T-helper 22 cell (primary cell): ENCODE measurements around the gene RDH13.
"Not testable (repeated sequence)": the region's sequence is repeated elsewhere in the genome, so short reads cannot be mapped to it uniquely, and the experiment has no call there.

ENCODE experiments used
- DNase-seq: peaks from one replicate; pipeline ENCODE4 v3.0.0-alpha.2; 2020; ENCODE audit warnings: low read depth

The RDH13 gene

DNA sequence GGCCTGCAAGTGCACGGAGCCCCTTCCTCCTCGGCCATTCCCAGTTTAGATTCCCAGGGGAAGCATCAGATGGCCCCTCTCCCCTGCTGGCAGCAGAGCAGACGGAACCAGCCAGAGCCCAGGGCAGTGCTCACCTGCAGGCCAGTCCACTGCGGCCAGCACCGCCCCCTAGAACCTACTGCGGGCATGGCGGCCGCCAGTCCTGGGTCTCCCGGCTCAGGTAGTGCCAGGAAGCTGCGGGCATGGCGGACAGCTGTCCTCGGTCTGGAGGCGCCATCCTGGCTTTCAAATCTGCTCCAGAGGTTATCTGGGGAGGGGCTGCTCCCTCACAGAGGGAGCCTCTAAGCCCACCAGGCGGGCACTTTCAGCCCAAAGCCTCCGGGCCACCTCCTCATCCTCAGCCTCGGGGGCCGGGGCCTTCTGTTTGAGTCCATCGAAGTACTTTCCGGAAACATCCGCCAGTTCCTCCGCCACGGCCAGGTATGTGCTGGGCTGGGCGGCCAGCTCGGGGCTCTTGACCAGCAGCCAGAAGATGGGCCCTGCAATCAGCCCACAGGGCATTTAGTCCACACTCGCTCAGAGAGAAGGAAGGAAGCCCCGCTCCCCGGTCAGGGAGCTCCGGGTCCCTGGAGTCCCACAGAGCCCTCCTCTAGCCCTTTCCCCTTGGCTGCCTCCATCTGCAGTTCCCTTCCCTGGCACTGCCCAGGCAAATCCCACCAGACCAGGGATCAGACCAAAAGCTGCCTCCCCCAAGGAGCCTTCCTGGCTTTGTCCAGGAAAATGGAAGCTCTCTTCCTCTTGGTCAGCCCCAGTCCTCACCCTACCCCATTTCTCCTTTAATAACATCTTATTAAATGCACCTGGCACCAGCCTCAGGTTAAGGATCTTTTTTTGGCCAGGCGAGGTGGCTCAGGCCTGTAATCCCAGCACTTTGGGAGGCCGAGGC, 17.9 kb downstream of the RDH13 start:
- DNase-seq = no peak

- DNase-seq = no peak
Measured at GRCh38 chr19:55044286-55044685, 18.7 kb downstream of the RDH13 start.

- DNase-seq = no peak
Measured at GRCh38 chr19:55042688-55043087, 20.3 kb downstream of the RDH13 start.

DNA sequence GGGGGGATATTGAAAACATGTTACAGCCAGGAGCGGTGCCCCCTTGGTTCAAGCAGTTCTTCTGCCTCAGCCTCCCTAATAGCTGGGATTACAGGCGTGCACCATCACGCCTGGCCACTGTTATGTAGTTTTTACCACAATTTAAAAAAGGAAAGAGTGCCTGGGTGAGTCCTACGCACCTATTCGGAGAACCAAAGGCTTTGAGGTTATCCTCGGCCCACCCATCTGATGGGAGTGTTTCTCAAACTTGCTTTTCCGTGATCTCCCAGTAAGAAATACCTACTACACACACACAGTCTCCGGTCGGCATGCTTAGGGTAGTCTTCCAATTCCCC, 20.6 kb downstream of the RDH13 start:
- no peak for DNase-seq

DNA sequence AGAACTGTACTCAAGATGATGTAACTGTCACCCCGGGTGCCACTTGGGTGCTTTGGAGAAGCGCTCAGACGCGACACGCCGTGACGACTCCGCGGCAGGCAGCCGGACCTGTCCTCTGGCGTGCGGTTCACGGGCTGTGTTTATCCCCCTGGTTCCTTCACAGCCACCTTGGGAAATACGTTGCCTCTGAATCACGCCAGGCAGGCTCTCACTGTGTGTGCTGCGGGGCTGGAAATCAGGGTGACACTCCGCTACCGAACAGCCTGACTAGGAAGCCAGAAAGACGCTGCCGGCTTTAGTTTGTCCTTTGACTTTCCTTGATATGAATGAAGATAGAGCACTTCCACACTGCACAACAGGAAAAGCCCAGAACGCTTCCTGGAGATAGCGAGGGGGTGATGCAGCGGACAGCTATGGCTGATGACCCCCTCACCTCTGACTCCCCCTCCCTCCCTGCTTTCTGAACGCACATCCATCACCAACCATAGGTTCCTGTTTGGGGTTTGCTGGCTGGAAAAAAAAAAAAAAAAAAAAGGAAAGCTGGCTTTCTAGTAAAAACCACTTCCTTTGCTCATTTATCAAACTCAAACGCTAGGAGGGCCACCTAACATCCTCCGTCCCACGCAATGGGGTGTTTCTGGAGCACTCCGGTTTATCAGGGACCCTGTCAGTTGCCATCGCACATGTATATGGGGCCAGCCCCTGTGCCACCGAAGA, 21.2 kb downstream of the RDH13 start:
- no peak for DNase-seq

GRCh38 chr19:55041244-55041626, 21.7 kb downstream of the RDH13 start:
- no peak for DNase-seq

DNA sequence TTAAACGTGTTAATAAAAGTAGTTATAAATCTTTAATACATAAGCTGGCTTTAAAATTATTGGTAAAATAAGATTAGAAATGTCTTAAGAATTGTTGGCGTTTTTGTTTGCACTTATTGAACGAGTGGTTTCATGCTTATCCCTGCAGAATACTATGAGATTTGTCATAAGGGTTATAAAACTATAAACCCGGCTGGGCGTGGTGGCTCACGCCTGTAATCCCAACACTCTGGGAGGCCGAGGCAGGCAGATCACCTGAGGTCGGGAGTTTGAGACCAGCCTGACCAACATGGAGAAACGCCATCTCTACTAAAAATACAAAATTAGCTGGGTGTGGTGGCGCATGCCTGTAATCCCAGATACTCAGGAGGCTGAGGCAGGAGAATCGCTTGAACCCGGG, 22.3 kb downstream of the RDH13 start:
- DNase-seq = not testable (repeated sequence)

DNA sequence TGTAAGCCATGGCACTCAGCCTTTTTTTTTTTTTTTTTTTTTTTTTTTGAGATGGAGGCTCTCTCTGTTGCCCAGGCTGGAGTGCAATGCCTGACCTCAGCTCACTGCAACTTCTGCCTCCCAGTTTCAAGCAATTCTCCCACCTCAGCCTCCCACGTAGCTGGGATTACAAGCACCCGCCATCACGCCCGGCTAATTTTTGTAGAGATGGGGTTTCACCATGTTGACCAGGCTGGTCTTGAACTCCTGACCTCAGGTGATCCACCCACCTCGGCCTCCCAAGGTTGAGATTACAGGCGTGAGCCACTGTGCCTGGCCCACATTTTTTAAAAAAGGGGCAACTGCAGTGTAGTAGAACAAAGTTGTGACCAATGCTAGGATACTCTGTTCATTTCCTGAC, 25.3 kb downstream of the RDH13 start:
- DNase-seq = not testable (repeated sequence)

GRCh38 chr19:55036058-55036457, 26.9 kb downstream of the RDH13 start:
- no peak for DNase-seq

GRCh38 chr19:55034751-55035150, 28.2 kb downstream of the RDH13 start:
- DNase-seq = no peak

DNA sequence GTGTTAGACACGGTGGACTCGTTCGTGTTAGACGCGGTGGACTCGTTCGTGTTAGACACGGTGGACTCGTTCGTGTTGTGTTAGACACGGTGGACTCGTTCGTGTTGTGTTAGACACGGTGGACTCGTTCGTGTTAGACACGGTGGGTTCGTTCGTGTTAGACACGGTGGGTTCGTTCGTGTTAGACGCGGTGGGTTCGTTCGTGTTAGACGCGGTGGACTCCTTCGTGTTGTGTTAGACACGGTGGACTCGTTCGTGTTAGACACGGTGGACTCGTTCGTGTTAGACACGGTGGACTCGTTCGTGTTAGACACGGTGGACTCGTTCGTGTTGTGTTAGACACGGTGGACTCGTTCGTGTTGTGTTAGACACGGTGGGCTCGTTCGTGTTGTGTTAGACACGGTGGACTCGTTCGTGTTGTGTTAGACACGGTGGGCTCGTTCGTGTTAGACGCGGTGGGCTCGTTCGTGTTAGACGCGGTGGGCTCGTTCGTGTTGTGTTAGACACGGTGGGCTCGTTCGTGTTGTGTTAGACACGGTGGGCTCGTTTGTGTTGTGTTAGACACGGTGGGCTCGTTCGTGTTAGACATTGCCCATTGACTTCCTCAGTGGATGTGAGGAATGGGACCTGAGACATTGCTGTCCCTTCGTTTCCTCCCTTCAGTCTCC, 29.8 kb downstream of the RDH13 start:
- DNase-seq = not testable (repeated sequence)

GRCh38 chr19:55032170-55032800, 30.7 kb downstream of the RDH13 start:
- no peak for DNase-seq

- DNase-seq = no peak
Measured at GRCh38 chr19:55031178-55031577, 31.8 kb downstream of the RDH13 start.

- no peak for DNase-seq
Measured at GRCh38 chr19:55028757-55029156, 34.2 kb downstream of the RDH13 start.

DNA sequence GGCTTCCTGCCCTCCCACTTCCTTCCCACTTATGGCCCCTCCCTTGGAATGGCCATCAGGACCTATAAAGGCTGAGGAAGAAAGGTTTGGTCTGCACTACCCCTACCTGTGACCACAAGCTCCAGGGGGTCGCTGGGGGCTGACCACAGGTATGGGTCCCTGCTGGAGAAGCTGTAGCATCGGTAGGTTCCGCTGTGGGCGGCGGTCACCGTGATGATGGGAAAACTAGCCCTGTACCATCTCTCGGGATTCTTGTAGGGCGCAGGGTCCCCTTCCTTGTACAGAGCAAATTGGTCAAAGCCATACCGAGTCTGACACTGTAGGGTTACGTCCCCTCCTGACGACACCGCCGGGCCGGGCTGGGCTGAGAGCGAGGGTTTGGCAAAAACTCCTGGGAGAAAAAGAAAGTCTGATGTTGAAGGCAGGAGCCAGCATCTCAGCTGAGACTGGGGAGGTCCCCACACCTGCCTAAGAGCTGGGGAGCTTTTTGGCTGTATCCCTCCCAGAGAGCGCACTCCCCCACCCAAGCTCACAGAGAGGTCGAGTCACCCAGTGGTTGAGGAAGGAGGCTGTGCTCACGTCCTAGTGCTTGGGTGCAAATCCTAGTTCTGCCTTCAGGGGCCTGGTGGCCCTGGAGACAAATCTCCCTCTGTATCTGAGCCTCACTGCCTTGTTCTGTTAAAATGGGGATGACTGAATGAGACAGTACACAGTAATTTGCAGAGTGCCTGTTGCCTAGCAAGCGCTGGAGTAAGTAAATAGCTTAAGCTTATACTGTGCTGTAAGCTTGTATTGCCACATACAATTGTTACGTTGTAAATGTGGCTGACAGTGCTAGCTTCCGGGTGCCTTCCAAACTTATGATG, 35.2 kb downstream of the RDH13 start:
- DNase-seq = no peak

DNA sequence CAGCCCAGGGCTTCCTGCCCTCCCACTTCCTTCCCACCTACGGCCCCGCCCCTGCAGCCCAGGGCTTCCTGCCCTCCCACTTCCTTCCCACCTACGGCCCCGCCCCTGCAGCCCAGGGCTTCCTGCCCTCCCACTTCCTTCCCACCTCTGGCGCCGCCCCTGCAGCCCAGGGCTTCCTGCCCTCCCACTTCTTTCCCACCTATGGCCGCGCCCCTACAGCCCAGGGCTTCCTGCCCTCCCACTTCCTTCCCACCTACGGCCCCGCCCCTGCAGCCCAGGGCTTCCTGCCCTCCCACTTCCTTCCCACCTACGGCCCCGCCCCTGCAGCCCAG, 35.8 kb downstream of the RDH13 start:
- DNase-seq = not testable (repeated sequence)

GRCh38 chr19:55024111-55024510, 38.8 kb downstream of the RDH13 start:
- DNase-seq = no peak

DNA sequence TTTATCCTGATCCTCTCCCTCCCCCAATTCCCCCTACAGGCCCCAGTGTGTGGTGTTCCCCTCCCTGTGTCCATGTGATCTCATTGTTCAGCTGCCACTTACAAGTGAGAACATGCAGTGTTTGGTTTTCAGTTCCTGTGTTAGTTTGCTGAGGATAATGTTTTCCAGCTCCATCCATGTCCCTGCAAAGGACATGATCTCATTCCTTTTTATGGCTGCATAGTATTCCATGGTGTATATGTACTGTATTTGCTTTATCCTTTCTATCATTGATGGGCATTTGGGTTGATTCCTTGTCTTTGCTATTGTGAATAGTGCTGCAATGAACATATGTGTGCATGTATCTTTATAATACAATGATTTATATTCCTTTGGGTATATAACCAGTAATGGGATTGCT, 42.6 kb downstream of the RDH13 start:
- DNase-seq = not testable (repeated sequence)

DNA sequence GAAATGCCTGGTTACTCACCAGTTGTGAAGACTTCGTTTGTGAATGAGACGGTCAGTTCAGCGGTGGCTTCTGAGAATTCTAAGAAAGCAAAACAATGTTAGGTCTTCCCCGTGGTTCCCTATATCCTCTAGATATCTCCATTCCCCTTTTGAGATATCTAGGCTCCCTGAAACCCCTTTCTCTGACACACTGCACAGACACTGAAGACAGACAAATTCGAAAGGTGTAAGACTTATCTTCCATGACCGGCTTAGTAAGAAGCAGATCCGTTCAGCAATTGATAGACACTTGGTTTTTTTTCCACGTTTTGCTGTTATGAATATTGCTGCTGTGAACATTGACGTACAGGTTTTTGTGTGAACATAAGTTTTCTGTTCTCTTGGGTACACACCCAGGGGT, 44.3 kb downstream of the RDH13 start:
- DNase-seq = no peak

DNA sequence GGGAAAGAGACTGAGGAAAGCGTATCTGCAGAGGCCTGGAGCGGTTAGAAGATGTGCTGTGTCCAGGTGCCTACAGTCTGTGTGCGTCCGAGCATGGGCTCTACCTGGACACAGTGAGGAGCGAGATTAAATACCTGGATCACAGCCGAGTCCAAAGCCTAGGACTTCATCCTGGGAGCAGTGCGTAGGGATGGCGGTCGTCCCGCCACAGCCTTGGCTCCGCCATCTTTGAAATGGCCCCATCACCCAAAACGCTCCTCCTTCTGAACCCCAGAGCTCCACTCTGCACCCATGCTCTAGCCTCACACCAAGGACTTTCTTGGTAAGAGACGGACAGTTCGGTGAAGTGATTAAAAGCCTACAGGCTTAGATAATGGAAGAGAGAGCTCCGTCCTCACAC, 44.7 kb downstream of the RDH13 start:
- no peak for DNase-seq

- DNase-seq = no peak
Measured at GRCh38 chr19:55016017-55016416, 46.9 kb downstream of the RDH13 start.

DNA sequence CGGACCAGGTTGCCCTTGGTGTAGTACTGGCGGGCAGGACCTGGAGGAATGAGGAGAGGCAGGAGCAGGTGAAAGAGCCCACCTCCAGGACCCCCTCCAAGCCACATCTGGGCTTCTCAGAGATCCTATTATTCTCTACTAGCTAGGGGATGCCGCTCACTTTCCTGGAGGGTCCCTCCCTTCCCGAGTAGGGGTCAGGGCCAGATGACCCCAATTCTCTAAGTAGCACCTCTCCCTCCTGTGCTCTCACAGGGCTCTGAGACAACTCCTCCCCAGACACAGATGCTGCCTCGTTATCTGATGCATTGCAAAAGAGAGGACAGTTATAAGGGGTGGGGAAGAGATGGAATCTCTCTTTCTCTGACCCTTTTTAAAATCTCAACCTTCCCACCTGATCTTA, 47.8 kb downstream of the RDH13 start:
- no peak for DNase-seq
